ENCODE measurements around the gene IZUMO1.
A peak's percentile ranks its signal among the peaks of the same experiment; 100 is the strongest.

The IZUMO1 gene

DNA sequence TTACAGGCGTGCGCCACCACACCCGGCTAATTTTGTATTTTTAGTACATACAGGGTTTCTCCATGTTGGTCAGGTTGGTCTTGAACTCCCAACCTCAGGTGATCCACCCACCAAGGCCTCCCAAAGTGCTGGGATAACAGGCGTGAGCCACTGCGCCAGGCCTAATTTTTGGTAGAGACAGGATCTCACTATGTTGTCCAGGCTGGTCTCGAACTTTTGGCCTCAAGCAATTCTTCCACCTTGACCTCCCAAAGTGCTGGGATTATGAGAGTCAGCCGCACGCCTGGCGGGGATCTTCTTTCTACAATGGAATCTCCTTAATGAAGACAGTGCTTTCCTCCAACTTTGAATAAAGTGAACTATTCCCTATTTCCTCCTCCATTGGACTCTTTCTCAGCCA is 12.1 kb downstream of the IZUMO1 start:
- H3K27ac Mint-ChIP-seq = peak overlapping the region; percentile 15 to 78 (median 65)
- H3K27me3 Mint-ChIP-seq (ENCODE audit: low read depth) = peaks cover 13% of the 10 kb centered on the region
- peaks cover 16% of the 10 kb centered on the region for H3K36me3 Mint-ChIP-seq (ENCODE audit: low read depth)
- peak overlapping the region; percentile 73 to 80 (median 78) for H3K4me3 Mint-ChIP-seq
- TF ChIP-seq CTCF (IDR thresholded peaks at IDR 0.05; ENCODE audit: unreplicated experiment in 3 of 3) = no peak
- peaks cover 6% of the 10 kb centered on the region for H3K9me3 Mint-ChIP-seq
- peaks cover 17% of the 10 kb centered on the region for H3K4me1 Mint-ChIP-seq

DNA sequence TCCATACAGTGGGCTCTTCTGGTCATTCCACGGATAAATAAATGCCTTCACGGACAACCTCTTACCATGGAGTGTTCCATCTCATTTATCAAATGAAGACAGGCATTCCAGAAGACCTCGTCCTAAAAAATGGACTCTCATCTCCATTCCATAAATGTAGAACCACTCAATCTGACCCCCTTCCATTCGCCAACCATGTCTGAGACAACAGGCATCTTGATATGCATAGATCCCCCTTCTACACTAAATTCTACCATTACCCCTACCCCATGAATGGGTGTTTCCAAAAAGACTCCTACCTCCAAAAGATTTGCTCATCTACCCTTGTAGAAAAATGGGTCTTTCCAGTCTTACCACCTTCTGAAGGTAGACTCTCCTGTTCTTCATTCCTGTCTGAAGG is 15.3 kb downstream of the IZUMO1 start:
- H3K4me3 Mint-ChIP-seq = no peak overlapping the region
- H3K9me3 Mint-ChIP-seq = peaks cover 6% of the 10 kb centered on the region
- TF ChIP-seq CTCF (IDR thresholded peaks at IDR 0.05; ENCODE audit: unreplicated experiment in 3 of 3) = no peak
- no peak overlapping the region for H3K27ac Mint-ChIP-seq
- peaks cover 5% of the 10 kb centered on the region for H3K4me1 Mint-ChIP-seq
- peaks cover 9% of the 10 kb centered on the region for H3K27me3 Mint-ChIP-seq (ENCODE audit: low read depth)
- peaks cover 18% of the 10 kb centered on the region for H3K36me3 Mint-ChIP-seq (ENCODE audit: low read depth)

DNA sequence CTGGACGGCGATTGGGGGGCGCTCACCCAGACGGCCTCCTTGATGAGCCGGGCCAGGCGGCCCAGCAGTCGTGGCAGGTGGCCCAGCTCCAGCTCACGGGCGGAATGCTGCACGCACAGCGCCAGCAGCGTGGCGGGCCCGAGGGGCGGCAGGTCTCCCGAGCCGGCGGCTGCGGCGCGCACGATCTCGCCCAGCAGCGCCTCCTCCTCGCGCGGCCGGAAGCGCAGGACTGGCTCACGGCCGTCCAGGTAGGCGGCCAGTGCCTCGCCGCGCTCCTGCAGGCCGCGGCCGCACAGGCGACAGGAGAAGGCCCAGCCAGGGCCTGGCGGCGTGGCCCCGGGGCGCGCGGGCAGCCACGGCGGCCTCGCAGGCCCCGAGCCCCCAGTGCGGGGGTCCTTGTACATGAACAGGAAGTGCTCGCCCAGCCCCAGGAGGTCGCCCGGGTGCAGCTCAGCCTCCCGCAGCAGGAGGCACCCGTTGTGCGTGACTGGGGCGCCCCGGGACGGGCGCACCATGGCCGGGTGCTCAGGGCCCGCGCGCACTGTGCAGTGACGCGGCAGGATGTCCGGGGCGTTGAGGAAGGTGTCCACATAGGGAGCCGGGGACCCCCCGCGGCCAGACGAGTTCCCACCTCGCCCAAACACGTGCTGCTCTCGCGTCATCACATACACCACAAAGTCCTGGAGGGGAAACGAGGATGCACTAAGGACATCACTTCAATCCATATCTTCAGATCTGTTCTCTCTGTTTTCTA is 17.6 kb downstream of the IZUMO1 start:
- H3K9me3 Mint-ChIP-seq = peaks cover 3% of the 10 kb centered on the region
- peaks cover 17% of the 10 kb centered on the region for H3K36me3 Mint-ChIP-seq (ENCODE audit: low read depth)
- no peak overlapping the region for H3K27ac Mint-ChIP-seq
- peaks cover 11% of the 10 kb centered on the region for H3K4me1 Mint-ChIP-seq
- H3K4me3 Mint-ChIP-seq = no peak overlapping the region
- H3K27me3 Mint-ChIP-seq (ENCODE audit: low read depth) = peaks cover 5% of the 10 kb centered on the region
- TF ChIP-seq CTCF (IDR thresholded peaks at IDR 0.05; ENCODE audit: unreplicated experiment in 3 of 3) = no peak

DNA sequence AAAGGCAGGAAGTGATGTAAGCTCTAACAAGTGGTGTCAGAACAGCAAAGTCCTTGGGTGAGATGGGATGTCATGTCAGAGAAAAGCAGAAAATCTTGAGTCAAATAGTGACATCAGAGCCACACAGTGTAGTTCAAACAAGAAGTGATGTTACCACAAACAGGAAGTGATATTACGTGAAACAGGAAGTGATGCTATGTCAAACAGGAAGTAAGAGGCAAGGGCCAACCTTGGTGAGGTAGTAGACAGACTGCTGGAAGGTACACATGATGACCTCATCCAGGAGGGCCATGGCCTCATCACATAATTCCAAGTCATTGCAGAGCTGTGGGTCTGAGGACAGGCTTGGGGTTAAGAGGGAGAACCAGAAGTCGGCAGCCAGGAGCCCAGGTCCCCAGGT is 20.2 kb downstream of the IZUMO1 start:
- no peaks in the 10 kb centered on the region for H3K27me3 Mint-ChIP-seq (ENCODE audit: low read depth)
- no peak overlapping the region for H3K4me3 Mint-ChIP-seq
- TF ChIP-seq CTCF (IDR thresholded peaks at IDR 0.05; ENCODE audit: unreplicated experiment in 3 of 3) = no peak
- H3K9me3 Mint-ChIP-seq = peaks cover 3% of the 10 kb centered on the region
- peak overlapping the region; percentile 16 to 67 (median 65) for H3K27ac Mint-ChIP-seq
- H3K4me1 Mint-ChIP-seq = peaks cover 11% of the 10 kb centered on the region
- H3K36me3 Mint-ChIP-seq (ENCODE audit: low read depth) = peaks cover 14% of the 10 kb centered on the region

- no peak for TF ChIP-seq CTCF (IDR thresholded peaks at IDR 0.05; ENCODE audit: unreplicated experiment in 3 of 3)
Measured at GRCh38 chr19:48724796-48725753, 21.6 kb downstream of the IZUMO1 start.

More at GRCh38 chr19:48724796-48725753, 21.6 kb downstream of the IZUMO1 start:
- H3K27me3 Mint-ChIP-seq (ENCODE audit: low read depth) = no peaks in the 10 kb centered on the region
- H3K4me3 Mint-ChIP-seq = peak overlapping the region; percentile 17 to 37 (median 26)
- H3K4me1 Mint-ChIP-seq = peaks cover 23% of the 10 kb centered on the region
- H3K9me3 Mint-ChIP-seq = no peaks in the 10 kb centered on the region
- peaks cover 5% of the 10 kb centered on the region for H3K36me3 Mint-ChIP-seq (ENCODE audit: low read depth)
- peak overlapping the region; percentile 97 to 98 (median 98) for H3K27ac Mint-ChIP-seq
